22Rv1 (cell line): ENCODE data around the gene FHL3.

Experiments used
- ZFX ChIP-seq: fragments of 450-650 bp; IDR thresholded peaks from 2 replicates; pipeline ENCODE4 v1.6.1; 2017; ENCODE audit warnings: antibody characterized with exemption, borderline replicate concordance
- TF ChIP-seq, protein P1 (sequence below): fragments of 450-650 bp; IDR thresholded peaks from 2 replicates; pipeline ENCODE4 v1.5.1; 2017; ENCODE audit warnings: mild to moderate bottlenecking

DNA sequence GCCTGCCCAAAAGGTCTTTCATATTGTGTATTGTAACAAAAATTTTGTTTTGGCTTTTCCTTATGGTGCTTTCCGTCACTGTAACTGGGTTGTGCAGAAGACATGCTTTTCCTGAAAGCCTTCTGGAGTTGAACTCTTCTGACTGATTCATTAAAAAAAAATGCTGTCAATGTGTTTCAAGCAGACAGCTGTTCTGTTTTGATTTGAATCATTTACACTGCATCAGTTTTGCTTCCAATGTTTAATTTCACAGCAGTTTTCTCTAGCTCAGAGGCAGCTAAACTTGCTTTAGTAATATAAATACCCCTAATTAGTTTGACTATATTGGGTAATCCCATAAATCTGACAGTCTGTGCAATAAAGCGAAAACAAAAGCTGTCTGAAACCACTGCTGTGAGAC, 15.1 kb upstream of the FHL3 start:
- TF ChIP-seq, protein P1, sequence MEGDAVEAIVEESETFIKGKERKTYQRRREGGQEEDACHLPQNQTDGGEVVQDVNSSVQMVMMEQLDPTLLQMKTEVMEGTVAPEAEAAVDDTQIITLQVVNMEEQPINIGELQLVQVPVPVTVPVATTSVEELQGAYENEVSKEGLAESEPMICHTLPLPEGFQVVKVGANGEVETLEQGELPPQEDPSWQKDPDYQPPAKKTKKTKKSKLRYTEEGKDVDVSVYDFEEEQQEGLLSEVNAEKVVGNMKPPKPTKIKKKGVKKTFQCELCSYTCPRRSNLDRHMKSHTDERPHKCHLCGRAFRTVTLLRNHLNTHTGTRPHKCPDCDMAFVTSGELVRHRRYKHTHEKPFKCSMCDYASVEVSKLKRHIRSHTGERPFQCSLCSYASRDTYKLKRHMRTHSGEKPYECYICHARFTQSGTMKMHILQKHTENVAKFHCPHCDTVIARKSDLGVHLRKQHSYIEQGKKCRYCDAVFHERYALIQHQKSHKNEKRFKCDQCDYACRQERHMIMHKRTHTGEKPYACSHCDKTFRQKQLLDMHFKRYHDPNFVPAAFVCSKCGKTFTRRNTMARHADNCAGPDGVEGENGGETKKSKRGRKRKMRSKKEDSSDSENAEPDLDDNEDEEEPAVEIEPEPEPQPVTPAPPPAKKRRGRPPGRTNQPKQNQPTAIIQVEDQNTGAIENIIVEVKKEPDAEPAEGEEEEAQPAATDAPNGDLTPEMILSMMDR: no peak
- no peak for TF ChIP-seq ZFX
